Neural cell (in vitro differentiated cells): ENCODE measurements around the gene ORM2. TPM values are rescaled to one million over a fixed set of nuclear protein-coding genes. Genes with fewer than 3 reads are reported as not detected.

Experiments
- H2AFZ ChIP-seq: fragments of 200-600, 300-800 bp; sonication (generic), shearing (Covaris generic); 2 replicates; pipeline ENCODE4 v1.6.0; 2014; ENCODE audit warnings: low read depth, mild to moderate bottlenecking, antibody characterized with exemption, low read length, moderate library complexity
- H3F3A ChIP-seq: fragments of 200-600 bp; shearing (Covaris generic); 2 replicates; pipeline ENCODE4 v1.6.1; 2016; ENCODE audit warnings: mild to moderate bottlenecking, moderate library complexity, mixed read lengths, antibody characterized with exemption, low read length; ENCODE audit not compliant: insufficient read depth, poor library complexity, severe bottlenecking
- H3K27ac ChIP-seq: fragments of 200-600, 300-800 bp; sonication (generic), shearing (Covaris generic); 2 replicates; pipeline ENCODE4 v1.5.1; 2014; ENCODE audit warnings: mild to moderate bottlenecking, low read length, moderate library complexity
- H3K27me3 ChIP-seq: fragments of 300-800, 200-600 bp; sonication (generic), shearing (Covaris generic); 2 replicates; pipeline ENCODE4 v1.6.0; 2014; ENCODE audit warnings: mild to moderate bottlenecking, low read depth, low read length, moderate library complexity; ENCODE audit not compliant: insufficient read depth
- H3K36me3 ChIP-seq: fragments of 300-800, 200-600 bp; sonication (generic), shearing (Covaris generic); 2 replicates; pipeline ENCODE4 v1.5.1; 2014; ENCODE audit warnings: mild to moderate bottlenecking, antibody characterized with exemption, low read length, moderate library complexity; ENCODE audit not compliant: insufficient read depth
- H3K4me2 ChIP-seq: fragments of 300-800, 200-600 bp; sonication (generic), shearing (Covaris generic); 2 replicates; pipeline ENCODE4 v1.6.0; 2014; ENCODE audit warnings: mild to moderate bottlenecking, low read length
- H3K4me3 ChIP-seq: fragments of 300-800, 200-600 bp; sonication (generic), shearing (Covaris generic); 2 replicates; pipeline ENCODE4 v1.5.1; 2014; ENCODE audit warnings: mild to moderate bottlenecking, low read length, moderate library complexity
- H3K79me2 ChIP-seq: fragments of 200-600 bp; shearing (Covaris generic); replicated peaks from 2 replicates; pipeline ENCODE4 v1.6.0; 2014; ENCODE audit warnings: mild to moderate bottlenecking, low read length, moderate library complexity; ENCODE audit not compliant: insufficient read depth
- H3K9ac ChIP-seq: fragments of 300-800, 200-600 bp; sonication (generic), shearing (Covaris generic); 2 replicates; pipeline ENCODE4 v1.6.1; 2016; ENCODE audit warnings: mild to moderate bottlenecking, low read length, mixed read lengths
- H3K9me2 ChIP-seq: fragments of 200-600 bp; shearing (Covaris generic); 2 replicates; pipeline ENCODE4 v1.6.1; 2016; ENCODE audit warnings: mild to moderate bottlenecking, low read length, mixed read lengths; ENCODE audit not compliant: insufficient read depth
- H3K9me3 ChIP-seq: fragments of 200-600, 300-800 bp; sonication (generic), shearing (Covaris generic); 2 replicates; pipeline ENCODE4 v1.6.1; 2016; ENCODE audit warnings: mild to moderate bottlenecking, mixed run types, low read length, moderate library complexity, mixed read lengths
- H4K20me1 ChIP-seq: fragments of 200-600 bp; shearing (Covaris generic); 2 replicates; pipeline ENCODE4 v1.6.1; 2016; ENCODE audit warnings: mild to moderate bottlenecking, mixed run types; ENCODE audit not compliant: insufficient read depth
- CTCF ChIP-seq: fragments of 450-650 bp; IDR thresholded peaks from 2 replicates; pipeline ENCODE4 v1.5.1; 2014; ENCODE audit warnings: antibody characterized with exemption, mild to moderate bottlenecking, moderate library complexity; ENCODE audit not compliant: poor library complexity, severe bottlenecking
- EP300 ChIP-seq: fragments of 450-650 bp; conservative IDR thresholded peaks from 2 replicates; pipeline ENCODE4 v1.6.1; 2014; ENCODE audit warnings: antibody characterized with exemption, mild to moderate bottlenecking, moderate library complexity; ENCODE audit not compliant: poor library complexity, severe bottlenecking
- EZH2 ChIP-seq: fragments of 200-600, 300-800 bp; shearing (Covaris generic), sonication (generic); IDR thresholded peaks from 2 replicates; pipeline ENCODE4 v1.6.1; 2014; ENCODE audit warnings: antibody characterized with exemption, low read length, borderline replicate concordance, mild to moderate bottlenecking; ENCODE audit not compliant: insufficient read depth, poor library complexity, severe bottlenecking
- MXI1 ChIP-seq: fragments of 450-650 bp; conservative IDR thresholded peaks from 2 replicates; pipeline ENCODE4 v1.6.1; 2014; ENCODE audit warnings: antibody characterized with exemption, mild to moderate bottlenecking; ENCODE audit not compliant: poor library complexity, severe bottlenecking
- POLR2AphosphoS5 ChIP-seq: IDR thresholded peaks from 2 replicates; pipeline ENCODE4 v1.6.1; 2012
- RAD21 ChIP-seq: fragments of 450-650 bp; conservative IDR thresholded peaks from 2 replicates; pipeline ENCODE4 v1.6.1; 2014; ENCODE audit warnings: antibody characterized with exemption, mild to moderate bottlenecking, moderate library complexity
- REST ChIP-seq: IDR thresholded peaks from 2 replicates; pipeline ENCODE4 v1.6.1; 2012; ENCODE audit warnings: borderline replicate concordance
- SMC3 ChIP-seq: fragments of 450-650 bp; conservative IDR thresholded peaks from 2 replicates; pipeline ENCODE4 v1.6.1; 2014; ENCODE audit warnings: antibody characterized with exemption, mild to moderate bottlenecking, moderate library complexity; ENCODE audit not compliant: poor library complexity
- TAF1 ChIP-seq: IDR thresholded peaks from 2 replicates; pipeline ENCODE4 v1.6.1; 2012; ENCODE audit warnings: low read depth
- polyA plus RNA-seq: library from polyadenylated mRNA; depleted of rRNA; stranded (reverse); fragments of >200 nt; gene quantifications from 2 replicates; pipeline ENCODE4 v1.2.3, GENCODE V29; 2014

The ORM2 gene
- polyA plus RNA-seq, 1 donor from 2014 or later, result not detected

GRCh38 chr9:114286146-114286679, 43.5 kb upstream of the ORM2 start:
- Histone ChIP-seq H3K27me3 (no peaks in the 10 kb centered on the region), H3F3A (no peaks in the 10 kb centered on the region), H3K4me2 (no peak overlapping the region), H3K27ac (no peak overlapping the region), H3K9me3 (no peaks in the 10 kb centered on the region), H3K4me3 (no peak overlapping the region), H3K36me3 (no peaks in the 10 kb centered on the region), H4K20me1 (no peaks in the 10 kb centered on the region), H3K79me2 (no peaks in the 10 kb centered on the region), H3K9ac (no peak overlapping the region), H3K9me2 (no peaks in the 10 kb centered on the region), H2AFZ (no peak overlapping the region)
- TF ChIP-seq TAF1 (no peak), SMC3 (no peak)

GRCh38 chr9:114287001-114287762, 42.5 kb upstream of the ORM2 start:
- no peak overlapping the region for H3K4me3 ChIP-seq
- H3K4me2 ChIP-seq, result no peak overlapping the region
- H3K27me3 ChIP-seq, result no peaks in the 10 kb centered on the region
- H2AFZ ChIP-seq, result no peak overlapping the region
- no peaks in the 10 kb centered on the region for H3K79me2 ChIP-seq
- H3K27ac ChIP-seq, result no peak overlapping the region
- H3K9ac ChIP-seq, result no peak overlapping the region
- H4K20me1 ChIP-seq, result no peaks in the 10 kb centered on the region
- no peak for TF ChIP-seq MXI1
- no peak for TF ChIP-seq REST
- TF ChIP-seq EZH2, result no peak
- no peak for TF ChIP-seq RAD21
- TF ChIP-seq CTCF, result no peak
- no peak for TF ChIP-seq TAF1
- no peak for TF ChIP-seq POLR2AphosphoS5
- TF ChIP-seq EP300, result no peak
- TF ChIP-seq SMC3, result no peak
- no peaks in the 10 kb centered on the region for H3K36me3 ChIP-seq
- H3K9me2 ChIP-seq, result no peaks in the 10 kb centered on the region
- H3F3A ChIP-seq, result no peaks in the 10 kb centered on the region
- H3K9me3 ChIP-seq, result no peaks in the 10 kb centered on the region
